PC-3 (cell line): ENCODE measurements around the gene KIF9.

ENCODE experiments used
- EZH2 ChIP-seq: fragments of 300-600 bp; sonication (generic); IDR thresholded peaks from one replicate; pipeline ENCODE4 v1.6.1; 2017; ENCODE audit warnings: antibody characterized with exemption, mild to moderate bottlenecking, low read length; ENCODE audit not compliant: unreplicated experiment
- EZH2phosphoT487 ChIP-seq: fragments of 300-600 bp; sonication (generic); IDR thresholded peaks from 2 replicates; pipeline ENCODE4 v1.6.1; 2018; ENCODE audit warnings: mild to moderate bottlenecking, antibody characterized with exemption, low read length, borderline replicate concordance
- TF ChIP-seq, protein P1 (sequence below): fragments of 300-600 bp; sonication (generic); conservative IDR thresholded peaks from 2 replicates; pipeline ENCODE4 v1.5.1; 2017; ENCODE audit warnings: antibody characterized with exemption, low read depth, mild to moderate bottlenecking, low read length

GRCh38 chr3:47251689-47252088 lies 30.9 kb downstream of the KIF9 start:
- TF ChIP-seq, protein P1, sequence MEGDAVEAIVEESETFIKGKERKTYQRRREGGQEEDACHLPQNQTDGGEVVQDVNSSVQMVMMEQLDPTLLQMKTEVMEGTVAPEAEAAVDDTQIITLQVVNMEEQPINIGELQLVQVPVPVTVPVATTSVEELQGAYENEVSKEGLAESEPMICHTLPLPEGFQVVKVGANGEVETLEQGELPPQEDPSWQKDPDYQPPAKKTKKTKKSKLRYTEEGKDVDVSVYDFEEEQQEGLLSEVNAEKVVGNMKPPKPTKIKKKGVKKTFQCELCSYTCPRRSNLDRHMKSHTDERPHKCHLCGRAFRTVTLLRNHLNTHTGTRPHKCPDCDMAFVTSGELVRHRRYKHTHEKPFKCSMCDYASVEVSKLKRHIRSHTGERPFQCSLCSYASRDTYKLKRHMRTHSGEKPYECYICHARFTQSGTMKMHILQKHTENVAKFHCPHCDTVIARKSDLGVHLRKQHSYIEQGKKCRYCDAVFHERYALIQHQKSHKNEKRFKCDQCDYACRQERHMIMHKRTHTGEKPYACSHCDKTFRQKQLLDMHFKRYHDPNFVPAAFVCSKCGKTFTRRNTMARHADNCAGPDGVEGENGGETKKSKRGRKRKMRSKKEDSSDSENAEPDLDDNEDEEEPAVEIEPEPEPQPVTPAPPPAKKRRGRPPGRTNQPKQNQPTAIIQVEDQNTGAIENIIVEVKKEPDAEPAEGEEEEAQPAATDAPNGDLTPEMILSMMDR = no peak
- TF ChIP-seq EZH2phosphoT487 (no peak), EZH2 (no peak)
